ENCODE measurements around the gene WNT9B.

GRCh38 chr17:46841561-46842379 is 9.6 kb upstream of the WNT9B start:
- no peak for TF ChIP-seq GABPA (IDR thresholded peaks at IDR 0.05 in 1 of 2, conservative IDR thresholded peaks at IDR 0.05 in 1 of 2)
- TF ChIP-seq REST (IDR thresholded peaks at IDR 0.05), result no peak
- peak; percentile 62 for TF ChIP-seq CTCF (IDR thresholded peaks at IDR 0.05; ENCODE audit: low read depth, low read length, missing input control)
- no peak for TF ChIP-seq SP1 (IDR thresholded peaks at IDR 0.05)
- TF ChIP-seq NR2F2 (IDR thresholded peaks at IDR 0.05), result no peak
- TF ChIP-seq MAX (IDR thresholded peaks at IDR 0.05), result no peak
- peak; percentile 47 to 72 for TF ChIP-seq RAD21 (IDR thresholded peaks at IDR 0.05)
- no peak for TF ChIP-seq FOXA1 (IDR thresholded peaks at IDR 0.05)
- no peak for TF ChIP-seq HNF4G (IDR thresholded peaks at IDR 0.05)
- TF ChIP-seq EGR1 (IDR thresholded peaks at IDR 0.05; ENCODE audit: low read depth in 2 of 2), result no peak
- TF ChIP-seq YY1 (IDR thresholded peaks at IDR 0.05), result no peak
- no peak for TF ChIP-seq FOXA2 (IDR thresholded peaks at IDR 0.05)
- TF ChIP-seq TAF1 (conservative IDR thresholded peaks at IDR 0.05), result no peak

Measured in liver (tissue), 3 donors.